GM13977 (cell line): Measurements from ENCODE around the gene DEFB128.
"Not testable (repeated sequence)": the region's sequence is repeated elsewhere in the genome, so short reads cannot be mapped to it uniquely, and the experiment has no call there.

ENCODE experiments used
- DNase-seq: peaks from one replicate; pipeline ENCODE4 v3.0.0; 2012; ENCODE audit warnings: low spot score
- CTCF ChIP-seq: IDR thresholded peaks from 2 replicates; pipeline ENCODE4 v1.5.1; 2012; ENCODE audit warnings: mild to moderate bottlenecking, control low read depth; ENCODE audit not compliant: insufficient read depth; ENCODE audit errors: extremely low read depth, missing control alignments
- in situ Hi-C: fragments of 300-500 bp; cut with MboI; formaldehyde crosslinking; loops from one replicate; pipeline ENCODE4 v1.12.0; 2022; ENCODE audit warnings: low sequenced_read_pairs, low pct_unique_long_range_greater_than_20kb, mixed read lengths, inconsistent platforms; ENCODE audit not compliant: unreplicated experiment

The DEFB128 gene

DNA sequence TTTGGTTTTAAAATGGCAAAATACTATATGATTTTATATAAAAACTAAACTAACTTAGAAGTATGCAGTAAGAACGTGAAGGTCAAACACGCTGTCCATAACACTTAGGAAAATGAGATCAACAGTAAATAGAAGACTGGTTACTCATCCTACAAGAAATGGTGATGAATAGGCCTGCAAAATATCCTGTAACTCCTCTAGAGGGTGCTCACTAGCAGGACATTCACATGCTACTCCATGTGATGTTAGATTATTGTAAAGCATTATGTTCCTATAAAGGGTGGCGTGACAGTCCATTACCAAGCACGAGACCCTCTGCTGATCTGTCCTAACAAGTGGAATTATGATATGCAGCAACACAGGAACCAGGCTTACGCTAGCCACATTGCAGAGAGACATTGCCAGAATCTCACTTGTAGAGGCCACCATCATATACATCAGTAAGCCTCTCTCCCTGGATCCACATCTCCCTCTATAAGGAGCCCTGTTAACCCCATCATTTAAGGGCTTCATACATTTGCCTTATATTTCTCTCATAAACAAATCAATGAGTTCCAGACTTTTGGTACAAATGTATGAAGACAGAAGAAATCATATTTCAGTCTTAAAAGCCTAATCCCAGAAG lies 19.5 kb upstream of the DEFB128 start:
- in situ Hi-C loops = no loop called here
- peak; percentile 74 for TF ChIP-seq CTCF

DNA sequence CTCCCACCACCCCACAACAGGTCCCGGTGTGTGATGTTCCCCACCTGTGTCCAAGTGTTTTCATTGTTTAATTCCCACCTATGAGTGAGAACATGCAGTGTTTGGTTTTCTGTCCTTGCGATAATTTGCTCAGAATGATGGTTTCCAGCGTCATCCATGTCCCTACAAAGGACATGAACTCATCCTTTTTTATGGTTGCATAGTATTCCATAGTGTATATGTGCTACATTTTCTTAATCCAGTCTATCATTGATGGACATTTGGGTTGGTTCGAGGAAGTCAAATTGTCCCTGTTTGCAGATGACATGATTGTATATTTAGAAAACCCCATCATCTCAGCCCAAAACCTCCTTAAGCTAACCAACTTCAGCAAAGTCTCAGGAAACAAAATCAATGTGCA lies 14.1 kb upstream of the DEFB128 start:
- in situ Hi-C loops = not testable (repeated sequence)

More for the DNA sequence above, 19.5 kb upstream of the DEFB128 start:
- peak; percentile 23 for DNase-seq

GRCh38 chr20:199996-200395 lies 10.5 kb upstream of the DEFB128 start:
- TF ChIP-seq CTCF = no peak
- no peak for DNase-seq
- in situ Hi-C loops = no loop called here

More for the DNA sequence above, 14.1 kb upstream of the DEFB128 start:
- not testable (repeated sequence) for DNase-seq

DNA sequence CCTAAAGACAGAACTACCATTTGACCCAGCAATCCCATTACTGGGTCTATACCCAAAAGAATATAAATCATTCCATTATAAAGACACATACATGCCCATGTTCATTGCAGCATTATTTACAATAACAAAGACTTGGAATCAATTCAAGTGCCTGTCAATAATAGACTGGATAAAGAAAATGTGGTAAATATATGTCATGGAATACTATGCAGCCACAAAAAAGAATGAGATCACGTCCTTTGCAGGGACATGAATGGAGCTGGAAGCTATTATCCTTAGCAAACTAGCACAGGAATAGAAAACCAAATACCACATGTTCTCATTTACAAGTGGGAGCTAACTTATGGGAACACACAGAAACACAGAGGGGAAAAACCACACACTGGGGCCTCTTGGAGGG lies 8.7 kb upstream of the DEFB128 start:
- no peak for TF ChIP-seq CTCF
- in situ Hi-C loops = no loop called here

GRCh38 chr20:187733-188132 lies 1.8 kb downstream of the DEFB128 start:
- TF ChIP-seq CTCF = no peak
- DNase-seq = no peak
- in situ Hi-C loops = no loop called here

More for the DNA sequence above, 8.7 kb upstream of the DEFB128 start:
- DNase-seq = no peak

GRCh38 chr20:184288-184687 lies 5.2 kb downstream of the DEFB128 start:
- DNase-seq = no peak
- TF ChIP-seq CTCF = no peak
- in situ Hi-C loops = no loop called here

DNA sequence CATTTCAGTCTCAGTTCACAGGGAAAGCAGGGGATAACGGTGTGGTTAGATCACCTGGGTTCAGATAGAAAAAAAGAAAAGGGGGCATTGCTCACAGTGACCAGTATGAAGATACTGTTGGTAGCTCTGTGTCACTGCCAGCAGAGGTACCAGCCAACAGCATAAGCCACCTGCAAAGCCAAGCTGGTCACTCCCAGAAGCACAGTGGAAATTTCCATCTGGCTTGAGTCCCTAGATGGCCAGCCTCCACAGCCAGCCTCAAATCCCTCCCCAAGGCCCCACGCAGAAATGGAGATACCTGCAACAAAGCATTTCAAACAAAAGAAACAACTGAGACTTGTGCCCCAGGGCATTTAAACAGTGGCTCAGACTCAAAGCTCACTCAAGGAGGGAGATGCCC lies 20.6 kb downstream of the DEFB128 start:
- DNase-seq = no peak
- no peak for TF ChIP-seq CTCF
- in situ Hi-C loops = no loop called here
